ENCODE results near the gene EXOSC9.

GRCh38 chr4:121799867-121800501 is 1.1 kb upstream of the EXOSC9 start:
- TF ChIP-seq CTCF (IDR thresholded peaks at IDR 0.05) (no peak), POLR2A (IDR thresholded peaks at IDR 0.05) (no peak), POLR2AphosphoS5 (IDR thresholded peaks at IDR 0.05) (no peak)

Data from breast epithelium (tissue), 3 donors.